K562 (cell line): Measurements from ENCODE around the gene ZNF155. TPM values are rescaled to one million over a fixed set of nuclear protein-coding genes. Genes with fewer than 3 reads are reported as not detected.

Source experiments
- AFF1 ChIP-seq, 2 experiments: fragments of 450-650 bp; IDR thresholded peaks; 2 replicates each; pipeline ENCODE4 v1.6.1; 2018; ENCODE audit warnings: mild to moderate bottlenecking in 2 of 2, low read depth in 1 of 2; ENCODE audit not compliant: partially characterized antibody in 2 of 2
- HINFP ChIP-seq: fragments of 450-650 bp; conservative IDR thresholded peaks from 2 replicates; pipeline ENCODE4 v1.6.1; 2016; ENCODE audit warnings: missing genetic modification characterization, low read depth, mild to moderate bottlenecking, control low read depth, missing compliant biosample characterization
- ID3 ChIP-seq, 2 experiments: fragments of 250-450 bp in 1 of 2; fragments of 450-650 bp in 1 of 2; sonication (Bioruptor Pico) in 1 of 2; IDR thresholded peaks; 2 replicates each; pipeline versions ENCODE4 v1.6.1 to v1.8.0; 2016 to 2021; ENCODE audit warnings: mild to moderate bottlenecking in 2 of 2, moderate library complexity in 2 of 2, missing compliant biosample characterization in 1 of 2, missing genetic modification characterization in 1 of 2
- MXD1 ChIP-seq: fragments of 250-450 bp; sonication (Bioruptor Pico); IDR thresholded peaks from 2 replicates; pipeline ENCODE4 v1.8.0; 2021; ENCODE audit warnings: borderline replicate concordance, mild to moderate bottlenecking, moderate library complexity; ENCODE audit not compliant: poor library complexity, severe bottlenecking
- NFRKB ChIP-seq: fragments of 450-650 bp; IDR thresholded peaks from 2 replicates; pipeline ENCODE4 v1.6.1; 2016; ENCODE audit warnings: low read depth
- NR2C1 ChIP-seq, 2 experiments: fragments of 450-650 bp; IDR thresholded peaks; 2 replicates each; pipeline ENCODE4 v1.6.1; 2017; ENCODE audit warnings: mild to moderate bottlenecking in 2 of 2, antibody characterized with exemption in 1 of 2, inconsistent platforms in 1 of 2, missing compliant biosample characterization in 1 of 2, missing genetic modification characterization in 1 of 2
- POLR2AphosphoS2 ChIP-seq: IDR thresholded peaks from 2 replicates; pipeline ENCODE4 v1.6.1; 2012; ENCODE audit warnings: low read length, improper control_type of control experiment
- RCOR1 ChIP-seq, 2 experiments: IDR thresholded peaks; 2 replicates each; pipeline ENCODE4 v1.6.1; 2012; ENCODE audit warnings: low read depth in 2 of 2, low read length in 2 of 2, borderline replicate concordance in 1 of 2, improper control_type of control experiment in 1 of 2
- SRF ChIP-seq, 2 experiments: fragments of 250-450, 450-650 bp in 1 of 2; sonication (Bioruptor Pico) in 1 of 2; sonication (generic) in 1 of 2; formaldehyde crosslinking; IDR thresholded peaks; 2 replicates each; pipeline versions ENCODE4 v1.5.0 to v1.5.1; 2020 to 2022; ENCODE audit warnings: mild to moderate bottlenecking in 1 of 2, missing genetic modification reagents in 1 of 2
- TEAD4 ChIP-seq, 2 experiments: sonication (generic) in 1 of 2; formaldehyde crosslinking in 1 of 2; IDR thresholded peaks; 2 replicates each; pipeline versions ENCODE4 v1.6.1 to v1.8.0; 2012 to 2022; ENCODE audit warnings: borderline replicate concordance in 1 of 2, inconsistent platforms in 1 of 2, low read length in 1 of 2, mild to moderate bottlenecking in 1 of 2, missing genetic modification reagents in 1 of 2
- THAP12 ChIP-seq: fragments of 250-450 bp; sonication (Bioruptor Pico); IDR thresholded peaks from 2 replicates; pipeline ENCODE4 v1.9.0; 2021; ENCODE audit warnings: mild to moderate bottlenecking, inconsistent platforms
- TRIM24 ChIP-seq, 2 experiments: fragments of 450-650 bp; IDR thresholded peaks; 2 replicates each; pipeline ENCODE4 v1.6.1; 2016
- ZNF143 ChIP-seq: sonication (generic); formaldehyde crosslinking; IDR thresholded peaks from 2 replicates; pipeline ENCODE4 v1.9.0; 2022; ENCODE audit warnings: mild to moderate bottlenecking, missing genetic modification reagents
- polyA plus RNA-seq, 8 experiments: library from polyadenylated mRNA; depleted of rRNA in 4 of 8; stranded (reverse) in 5 of 8; unstranded in 3 of 8; fragments of >200 nt; fragmentation: Nextera tagmentation in 2 of 8; fragmentation: Illumina TruSeq in 1 of 8; extraction: Ambion mirVana in 2 of 8; extraction: Trizol in 1 of 8; gene quantifications; 2 replicates each; pipeline versions ENCODE4 v1.2.1 to v1.2.3, GENCODE V29; 2011 to 2014; ENCODE audit warnings: inconsistent platforms in 1 of 8, missing spikeins in 1 of 8
- total RNA-seq, 7 experiments: library from RNA; depleted of rRNA in 6 of 7; stranded (reverse); fragments of >200 nt in 6 of 7; fragmentation: Illumina TruSeq in 2 of 7; extraction: Trizol in 2 of 7; gene quantifications; 2 replicates each; pipeline versions ENCODE4 v1.2.1 to v1.2.3, GENCODE V29; 2011 to 2021; ENCODE audit warnings: low replicate concordance in 1 of 7

The ZNF155 gene
- total and polyA plus RNA-seq, 9 of the 15 experiments (the other 6 are each of a cell fraction or from before 2014, with no cell fraction given) = 0.09 to 0.76 (median 0.37) TPM

- no peak for TF ChIP-seq MXD1 (CRISPR knock-in tag)
- no peak for TF ChIP-seq ID3 (CRISPR knock-in tag; IDR thresholded peaks at IDR 0.05)
- no peak for TF ChIP-seq ID3 (tag; IDR thresholded peaks at IDR 0.05)
- no peak for TF ChIP-seq HINFP (tag)
- 0 out of 4 replicates have a peak, but pooled peaks of 1 of the 2 experiments have one; percentile 42 for TF ChIP-seq SRF (CRISPR knock-in tag; IDR thresholded peaks at IDR 0.05)
- TF ChIP-seq AFF1 (IDR thresholded peaks at IDR 0.05; ENCODE audit: low read depth in 1 of 2, partially characterized antibody in 2 of 2) = peak in 1 of 2 experiments; percentile 96
- TF ChIP-seq NFRKB = no peak
- TF ChIP-seq THAP12 (CRISPR knock-in tag) = no peak
- no peak for TF ChIP-seq TRIM24 (IDR thresholded peaks at IDR 0.05)
- TF ChIP-seq ZNF143 (CRISPR knock-in tag) = peak; percentile 93
- no peak for TF ChIP-seq POLR2AphosphoS2
- TF ChIP-seq TEAD4 (IDR thresholded peaks at IDR 0.05; ENCODE audit: low read length) = peak; percentile 51
- TF ChIP-seq TEAD4 (CRISPR knock-in tag; IDR thresholded peaks at IDR 0.05; ENCODE audit: borderline replicate concordance) = no peak
- 0 out of 4 replicates have a peak, but pooled peaks of 1 of the 2 experiments have one; percentile 24 for TF ChIP-seq RCOR1 (IDR thresholded peaks at IDR 0.05; ENCODE audit: borderline replicate concordance in 1 of 2, low read depth in 2 of 2, low read length in 2 of 2)
- peak; percentile 88 for TF ChIP-seq NR2C1 (IDR thresholded peaks at IDR 0.05)
- peak; percentile 93 for TF ChIP-seq NR2C1 (tag; IDR thresholded peaks at IDR 0.05)
Observed at GRCh38 chr19:44002566-44003460, 18.8 kb downstream of the ZNF155 start, which contains the start of gene ZNF230 (continued).
